Hematopoietic multipotent progenitor cell treated with erythropoietin and hydrocortisone succinate and interleukin-3 and kit ligand, for 8 days (in vitro differentiated cells): ENCODE data around the gene PRKCA.

Experiments used
- DNase-seq: peaks from one replicate; pipeline ENCODE4 v3.0.0-alpha.2; 2015

The PRKCA gene

GRCh38 chr17:66555605-66556004 lies 253.2 kb downstream of the PRKCA start:
- no peak for DNase-seq

DNA sequence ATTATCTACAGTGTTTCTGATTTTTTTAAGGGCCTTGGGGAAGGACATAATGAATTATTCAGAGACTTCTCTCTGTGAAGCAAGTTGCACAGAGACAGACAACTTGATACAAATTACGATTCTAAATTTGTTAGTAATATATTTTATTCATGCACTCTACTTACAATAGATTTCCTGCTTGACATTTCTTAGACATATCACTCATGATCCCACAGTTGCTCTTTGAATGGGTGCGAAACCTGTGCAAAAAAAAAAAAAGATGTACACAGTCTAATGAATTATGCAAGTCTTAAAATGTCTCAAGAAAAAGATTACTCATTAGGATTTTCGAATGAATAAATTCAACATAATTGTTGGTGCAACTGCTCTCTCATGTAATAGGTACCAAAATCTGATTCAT lies 254.8 kb downstream of the PRKCA start:
- DNase-seq = no peak

DNA sequence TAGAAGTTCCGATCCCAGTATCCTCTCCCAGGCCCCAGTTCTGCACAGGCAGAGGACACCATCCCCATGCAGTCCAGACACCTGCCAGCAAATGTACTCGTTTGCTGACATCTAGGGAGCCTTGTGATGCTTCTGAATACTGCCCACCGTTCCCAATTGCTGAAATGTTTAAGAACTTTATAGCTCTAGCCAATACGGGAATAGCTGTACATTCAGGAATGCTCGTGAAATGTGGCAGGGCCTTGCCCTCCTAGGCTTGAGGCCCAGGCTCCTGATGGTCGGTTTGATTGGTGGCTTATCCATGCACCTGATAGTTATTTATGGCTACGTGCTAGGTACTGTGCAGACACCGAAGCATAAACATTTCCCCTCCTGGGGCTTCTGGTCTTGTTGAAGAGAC lies 255.5 kb downstream of the PRKCA start:
- DNase-seq = no peak

DNA sequence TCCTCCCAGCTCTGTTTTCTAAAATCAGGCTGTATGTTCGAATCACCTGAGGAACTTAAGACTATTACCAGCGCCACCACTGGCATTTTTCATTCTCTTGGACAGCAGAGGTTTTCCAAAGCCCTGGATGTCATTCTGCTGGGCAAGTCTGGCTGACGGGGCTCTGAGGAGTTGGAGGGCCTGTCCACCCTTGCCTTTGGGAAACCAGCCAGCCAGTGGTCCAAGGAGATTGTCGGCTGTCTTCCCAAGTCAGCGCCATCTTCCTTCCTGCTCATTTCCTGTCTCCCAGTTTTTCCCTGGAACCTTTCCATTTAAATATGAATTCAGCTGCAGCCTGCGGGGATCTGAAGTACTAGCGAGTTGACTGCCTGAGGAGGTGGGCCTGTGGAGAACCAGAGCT lies 258.3 kb downstream of the PRKCA start:
- no peak for DNase-seq

GRCh38 chr17:66562119-66562518 lies 259.7 kb downstream of the PRKCA start:
- no peak for DNase-seq

DNA sequence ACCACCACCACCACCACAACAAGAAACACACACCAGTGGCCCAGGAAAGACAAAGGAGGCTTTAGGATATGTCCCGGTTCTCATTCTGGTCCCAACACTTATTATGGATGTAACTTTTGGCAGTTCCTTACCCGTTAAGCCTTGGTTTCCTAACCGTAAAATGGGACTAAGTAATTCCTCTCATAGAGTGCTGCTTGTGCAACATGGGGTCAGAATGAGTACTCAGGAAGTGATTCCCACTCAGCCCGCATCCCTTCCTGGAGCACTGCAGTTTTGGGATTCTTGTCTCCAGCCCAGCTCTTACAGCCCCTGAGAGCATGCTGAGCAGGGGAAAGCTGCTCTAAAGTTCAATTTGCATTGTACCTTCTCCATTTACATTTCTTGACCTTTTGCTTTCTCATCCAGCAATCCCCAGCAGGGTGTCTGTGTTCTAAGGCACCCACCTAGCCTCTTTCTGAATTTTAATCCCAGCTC lies 262.6 kb downstream of the PRKCA start:
- no peak for DNase-seq

GRCh38 chr17:66567234-66568170 lies 265.1 kb downstream of the PRKCA start:
- peak; percentile 61 for DNase-seq

GRCh38 chr17:66569572-66569971 lies 267.2 kb downstream of the PRKCA start:
- DNase-seq = no peak

DNA sequence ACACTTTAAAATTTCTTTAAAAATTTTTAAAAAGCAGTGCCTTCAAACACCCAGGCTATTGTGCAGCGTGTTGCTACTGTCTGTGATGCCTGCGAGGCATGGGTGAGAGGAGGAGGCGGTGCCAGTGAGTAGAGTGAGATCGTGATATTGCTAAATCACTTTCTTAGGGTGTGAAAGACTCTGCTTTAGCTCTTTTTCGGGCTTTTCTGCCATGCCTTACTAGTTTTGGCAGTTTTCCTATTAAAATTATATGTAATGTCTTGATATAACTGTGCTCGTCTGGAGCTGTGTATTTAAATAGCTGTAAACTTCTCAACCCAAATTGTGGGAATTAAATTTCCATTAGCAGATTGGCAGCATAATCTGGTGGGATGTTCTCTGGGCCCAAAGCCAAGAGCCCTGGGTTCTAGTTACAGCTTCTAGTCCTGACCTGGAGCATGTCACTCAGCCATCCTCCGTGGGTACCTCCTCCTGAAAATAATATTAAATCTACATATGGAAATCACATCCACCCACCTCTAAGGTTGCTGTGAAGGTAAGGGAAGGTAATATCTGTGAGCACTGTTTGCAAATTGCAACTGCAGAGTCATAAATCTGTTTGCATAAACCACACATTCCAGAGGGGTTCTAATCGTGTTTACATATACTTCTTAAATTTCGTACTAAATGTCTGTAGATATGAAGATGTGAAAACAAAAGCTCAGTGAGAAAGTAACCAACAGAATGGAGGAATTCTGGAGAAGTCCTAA lies 268.2 kb downstream of the PRKCA start:
- DNase-seq = no peak

GRCh38 chr17:66571745-66572144 lies 269.3 kb downstream of the PRKCA start:
- no peak for DNase-seq

DNA sequence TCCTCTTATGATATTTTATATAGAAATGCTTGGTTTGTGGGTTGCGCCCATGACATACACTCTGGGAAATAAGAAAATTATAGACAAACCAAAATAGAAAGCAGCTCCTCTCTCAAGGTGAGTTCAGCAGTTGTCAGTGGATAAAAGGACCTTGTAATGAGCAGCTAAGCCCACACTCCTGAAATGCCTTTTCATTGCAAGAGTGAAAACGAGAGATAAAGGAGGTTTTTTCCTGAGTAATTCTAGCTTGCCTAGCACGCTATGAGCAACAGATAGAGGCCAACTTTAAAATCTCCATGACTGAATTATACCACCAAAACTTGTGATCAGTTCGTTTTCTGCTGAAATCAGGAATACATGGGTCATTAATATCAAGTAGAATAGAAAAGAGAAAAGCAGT lies 270.7 kb downstream of the PRKCA start:
- no peak for DNase-seq

- DNase-seq = no peak
Measured at GRCh38 chr17:66574123-66574522, 271.7 kb downstream of the PRKCA start.

DNA sequence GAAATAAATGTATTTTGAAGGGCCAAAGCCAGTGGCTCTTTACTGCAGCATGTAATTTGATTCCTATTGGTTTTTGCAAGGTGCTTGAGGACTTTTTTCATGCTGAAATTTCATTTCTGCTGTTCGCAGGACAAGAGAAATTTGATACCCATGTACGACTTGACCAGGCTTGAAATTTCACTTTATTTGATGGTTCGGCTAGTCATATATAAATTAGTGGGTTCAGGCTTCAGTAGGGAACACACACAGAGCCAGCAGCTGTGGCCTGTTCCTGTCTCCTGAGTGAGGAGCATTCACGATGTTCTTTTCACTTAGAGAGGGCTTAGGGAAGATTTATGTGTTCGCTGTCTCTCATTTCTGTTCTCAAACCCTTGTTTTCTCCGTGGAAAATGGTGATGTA lies 274.1 kb downstream of the PRKCA start:
- DNase-seq = no peak

DNA sequence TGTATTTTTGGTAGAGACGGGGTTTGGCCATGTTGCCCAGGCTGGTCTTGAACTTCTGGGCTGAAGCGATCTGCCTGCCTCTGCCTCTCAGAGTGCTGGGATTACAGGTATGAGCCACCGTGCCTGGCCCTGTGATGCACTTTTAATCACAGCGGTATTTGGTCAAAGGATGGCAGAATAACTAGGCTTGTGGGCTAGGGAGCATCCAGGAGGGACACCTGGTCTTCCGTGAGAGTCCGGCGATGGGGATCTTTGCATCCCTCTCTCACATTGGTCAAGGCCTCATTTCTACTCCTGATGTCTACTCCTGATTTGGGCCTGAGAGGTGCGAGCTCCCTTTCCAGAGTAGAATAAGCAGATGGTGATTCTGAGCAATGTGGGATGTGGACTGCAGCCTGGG lies 274.6 kb downstream of the PRKCA start:
- no peak for DNase-seq

GRCh38 chr17:66578781-66579489 lies 276.5 kb downstream of the PRKCA start:
- DNase-seq = no peak

DNA sequence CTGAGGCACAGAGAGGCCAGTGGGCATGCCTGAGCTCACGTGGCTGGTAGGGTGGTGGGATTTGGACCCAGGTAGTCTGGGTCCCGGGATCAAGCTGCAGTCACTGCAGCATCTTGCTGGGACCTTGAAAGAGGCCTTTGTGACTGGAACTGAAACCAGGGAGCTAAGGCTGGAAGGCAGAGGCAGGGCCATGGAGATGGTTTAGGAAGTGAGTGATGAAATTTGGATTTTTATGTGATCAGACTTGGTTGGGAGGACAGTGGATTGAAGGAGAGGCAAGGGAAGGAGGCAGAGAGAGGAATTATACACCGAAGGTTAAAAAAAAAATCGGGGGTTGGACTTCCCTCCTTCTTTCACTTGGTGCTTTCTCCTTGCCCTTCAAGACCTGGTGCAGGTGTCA lies 277.1 kb downstream of the PRKCA start:
- no peak for DNase-seq

DNA sequence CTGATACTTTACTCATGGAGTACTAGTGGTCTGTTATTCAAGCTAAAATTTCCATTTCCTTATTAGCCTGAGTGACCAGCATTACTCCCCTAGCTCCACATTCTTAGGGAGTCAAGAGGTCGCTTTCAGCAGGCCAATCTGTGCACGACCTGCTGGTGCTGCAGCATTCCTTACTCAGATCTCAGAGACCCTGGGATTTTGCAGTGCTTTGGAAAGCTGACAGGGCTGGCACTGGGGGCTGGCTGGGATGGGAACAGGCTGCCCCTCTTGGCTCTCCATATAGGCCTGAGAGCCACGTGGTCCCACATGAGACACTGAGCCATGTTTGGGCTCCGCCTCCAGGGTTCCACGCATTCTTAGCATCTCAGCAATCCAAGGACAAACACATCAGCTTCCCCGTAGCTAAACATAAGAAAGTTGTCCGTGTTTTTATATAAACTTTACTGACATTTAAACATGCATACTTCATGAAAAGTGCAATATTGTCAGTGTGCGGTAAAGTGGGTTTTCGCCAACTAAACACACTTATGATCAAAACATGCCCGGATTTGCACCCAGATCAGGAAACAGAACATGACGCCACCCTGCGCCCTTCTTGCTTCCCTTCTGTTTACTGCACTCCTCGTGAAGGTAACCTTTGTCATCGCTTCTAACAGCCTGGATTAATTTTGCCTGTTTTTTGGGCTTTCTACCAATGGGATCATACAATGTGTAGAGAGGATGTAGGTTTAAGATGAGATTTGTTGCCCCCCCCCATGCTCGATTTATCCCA lies 278.0 kb downstream of the PRKCA start:
- DNase-seq = no peak

DNA sequence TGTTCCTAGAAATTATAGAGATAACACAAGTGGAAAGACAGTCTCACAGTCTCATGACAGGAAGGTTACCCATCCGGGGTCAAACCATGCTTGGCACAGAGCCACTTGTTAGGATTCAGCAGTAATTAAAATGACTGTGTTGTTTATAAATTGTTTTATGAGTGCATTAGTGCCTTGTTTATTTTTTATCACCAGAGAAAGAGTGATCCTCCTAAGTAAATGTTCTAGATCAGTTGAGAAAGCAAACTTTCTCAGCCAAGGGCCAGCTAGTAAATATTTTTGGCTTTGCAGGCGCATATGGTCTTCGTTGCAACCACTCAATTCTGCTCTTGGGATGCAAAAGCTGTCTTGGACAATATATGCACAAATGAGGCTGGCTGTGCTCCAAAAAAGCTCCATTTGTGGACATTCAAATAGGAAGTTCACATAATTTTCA lies 278.6 kb downstream of the PRKCA start:
- DNase-seq = no peak

- DNase-seq = no peak
Measured at GRCh38 chr17:66582373-66583111, 280.1 kb downstream of the PRKCA start.

- no peak for DNase-seq
Measured at GRCh38 chr17:66583112-66583748, 280.8 kb downstream of the PRKCA start.

- no peak for DNase-seq
Measured at GRCh38 chr17:66584927-66585326, 282.5 kb downstream of the PRKCA start.
